Activated naive CD4-positive, alpha-beta T cell (primary cell): ENCODE data around the gene GPR171.
"Not testable (repeated sequence)": the region's sequence is repeated elsewhere in the genome, so short reads cannot be mapped to it uniquely, and the experiment has no call there.

Experiments
- DNase-seq, 4 experiments: peaks; one replicate each; lab custom pipeline; 2025; lab: John Stamatoyannopoulos, UW

Gene GPR171

GRCh38 chr3:151175952-151176351 lies 27.1 kb downstream of the GPR171 start:
- no peak for DNase-seq

GRCh38 chr3:151174351-151174750 lies 28.7 kb downstream of the GPR171 start:
- no peak for DNase-seq

GRCh38 chr3:151171145-151171757 lies 31.8 kb downstream of the GPR171 start:
- no peak for DNase-seq

- DNase-seq = not testable (repeated sequence)
Observed at GRCh38 chr3:151169948-151170679, 32.9 kb downstream of the GPR171 start.

- no peak for DNase-seq
Observed at GRCh38 chr3:151169262-151169947, 33.6 kb downstream of the GPR171 start.

- DNase-seq = peak; percentile 25 to 78 (median 67)
Observed at GRCh38 chr3:151168269-151169094, 34.5 kb downstream of the GPR171 start.

GRCh38 chr3:151166161-151166560 lies 36.9 kb downstream of the GPR171 start:
- DNase-seq = no peak

- DNase-seq = no peak
Observed at GRCh38 chr3:151165226-151165625, 37.8 kb downstream of the GPR171 start.

GRCh38 chr3:151159806-151160205 lies 43.2 kb downstream of the GPR171 start:
- DNase-seq = no peak

- no peak for DNase-seq
Observed at GRCh38 chr3:151156618-151157216, 46.3 kb downstream of the GPR171 start.

- DNase-seq = no peak
Observed at GRCh38 chr3:151155409-151156128, 47.4 kb downstream of the GPR171 start.

GRCh38 chr3:151154566-151154965 lies 48.5 kb downstream of the GPR171 start:
- DNase-seq = no peak

GRCh38 chr3:151152455-151153079 lies 50.4 kb downstream of the GPR171 start:
- DNase-seq = no peak
